Ascending aorta (tissue), 2 donors: ENCODE measurements around the gene NOL12. TPM values are rescaled to one million over a fixed set of nuclear protein-coding genes. Genes with fewer than 3 reads are reported as not detected.

Experiments used
- DNase-seq, 2 donors: peaks; one replicate each; pipeline ENCODE4 v3.0.0-alpha.2; 2019; ENCODE audit warnings: low spot score in 2 of 2
- H3K27ac ChIP-seq, 2 donors: fragments of 200-600 bp; sonication (generic); one replicate each; pipeline ENCODE4 v1.5.1; 2016 to 2017; ENCODE audit warnings: mild to moderate bottlenecking in 1 of 2
- H3K27me3 ChIP-seq: fragments of 200-600 bp; sonication (generic); one replicate; pipeline ENCODE4 v1.5.1; 2017
- H3K36me3 ChIP-seq, 2 donors: fragments of 200-600 bp; sonication (generic); one replicate each; pipeline ENCODE4 v1.5.1; 2016
- H3K4me1 ChIP-seq, 2 donors: fragments of 200-600 bp; sonication (generic); one replicate each; pipeline ENCODE4 v1.5.1; 2016 to 2017; ENCODE audit warnings: mild to moderate bottlenecking in 1 of 2
- H3K4me3 ChIP-seq, 2 donors: fragments of 200-600 bp; sonication (generic); one replicate each; pipeline ENCODE4 v1.5.1; 2016 to 2017; ENCODE audit warnings: mild to moderate bottlenecking in 1 of 2
- H3K9me3 ChIP-seq, 2 donors: fragments of 200-600 bp; sonication (generic); one replicate each; pipeline ENCODE4 v1.5.1; 2016
- intact Hi-C: fragments of 100-400 bp; cut with DNase I; formaldehyde crosslinking; loops from one replicate; pipeline ENCODE4 v1.15.1; 2023
- total RNA-seq: library from RNA; depleted of rRNA; stranded (reverse); fragments of >200 nt; gene quantifications from one replicate; pipeline ENCODE4 v1.1.0, GENCODE V29; 2016
- TF ChIP-seq, protein P1 (sequence below), 3 experiments: fragments of 200-600 bp in 2 of 3; fragments of 450-650 bp in 1 of 3; sonication (generic) in 2 of 3; IDR thresholded peaks; one replicate each; pipeline ENCODE4 v1.5.1; 2016 to 2019; ENCODE audit warnings: antibody characterized with exemption in 3 of 3, mild to moderate bottlenecking in 1 of 3, moderate library complexity in 1 of 3

NOL12 gene
- total RNA-seq, 1 donor from 2014 or later: 4.0 TPM

DNA sequence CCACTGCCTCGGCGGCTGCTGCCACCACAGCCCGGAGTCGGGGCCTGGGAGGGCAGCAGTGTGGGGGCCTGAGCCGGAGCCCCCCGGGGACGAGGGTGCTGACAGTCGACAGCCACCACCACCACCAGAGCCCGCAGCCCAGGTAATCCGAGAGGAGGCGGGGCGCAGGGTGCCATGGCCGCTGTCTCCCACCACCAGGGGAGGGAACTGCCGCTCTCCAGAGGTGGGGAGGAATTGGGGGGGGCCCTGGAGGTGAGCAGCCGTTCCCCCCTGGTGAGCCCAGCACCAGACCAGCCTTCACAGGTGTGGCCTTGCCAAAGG is 23.3 kb downstream of the NOL12 start:
- no peak for DNase-seq
- TF ChIP-seq, protein P1, sequence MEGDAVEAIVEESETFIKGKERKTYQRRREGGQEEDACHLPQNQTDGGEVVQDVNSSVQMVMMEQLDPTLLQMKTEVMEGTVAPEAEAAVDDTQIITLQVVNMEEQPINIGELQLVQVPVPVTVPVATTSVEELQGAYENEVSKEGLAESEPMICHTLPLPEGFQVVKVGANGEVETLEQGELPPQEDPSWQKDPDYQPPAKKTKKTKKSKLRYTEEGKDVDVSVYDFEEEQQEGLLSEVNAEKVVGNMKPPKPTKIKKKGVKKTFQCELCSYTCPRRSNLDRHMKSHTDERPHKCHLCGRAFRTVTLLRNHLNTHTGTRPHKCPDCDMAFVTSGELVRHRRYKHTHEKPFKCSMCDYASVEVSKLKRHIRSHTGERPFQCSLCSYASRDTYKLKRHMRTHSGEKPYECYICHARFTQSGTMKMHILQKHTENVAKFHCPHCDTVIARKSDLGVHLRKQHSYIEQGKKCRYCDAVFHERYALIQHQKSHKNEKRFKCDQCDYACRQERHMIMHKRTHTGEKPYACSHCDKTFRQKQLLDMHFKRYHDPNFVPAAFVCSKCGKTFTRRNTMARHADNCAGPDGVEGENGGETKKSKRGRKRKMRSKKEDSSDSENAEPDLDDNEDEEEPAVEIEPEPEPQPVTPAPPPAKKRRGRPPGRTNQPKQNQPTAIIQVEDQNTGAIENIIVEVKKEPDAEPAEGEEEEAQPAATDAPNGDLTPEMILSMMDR (IDR thresholded peaks at IDR 0.05): no peak
- Histone ChIP-seq H3K4me1 (no peaks in the 10 kb centered on the region), H3K27me3 (no peaks in the 10 kb centered on the region), H3K9me3 (no peaks in the 10 kb centered on the region), H3K27ac (no peak overlapping the region), H3K4me3 (no peak overlapping the region), H3K36me3 (no peaks in the 10 kb centered on the region)
- intact Hi-C loops: no loop called here

DNA sequence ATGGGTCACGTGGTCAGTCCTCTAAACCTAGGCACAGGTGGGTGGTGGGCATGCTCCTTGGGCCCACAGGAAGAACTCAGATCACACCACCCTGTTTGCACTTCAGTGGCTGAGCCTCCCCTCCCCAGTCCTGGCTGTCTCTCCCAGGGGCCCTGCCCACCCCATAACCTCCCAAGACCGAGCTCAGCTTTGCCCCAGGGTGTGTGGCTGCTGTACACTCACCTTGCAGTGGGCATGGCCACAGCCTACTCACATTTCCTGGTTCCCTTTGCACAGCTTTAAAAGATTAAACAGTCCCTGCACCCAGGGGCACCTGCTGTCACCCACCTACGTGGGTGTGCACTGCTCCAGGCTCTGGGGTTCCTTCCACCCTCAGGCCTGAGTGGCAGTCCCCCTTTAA is 24.5 kb downstream of the NOL12 start:
- H3K27ac ChIP-seq: no peak overlapping the region
- no peaks in the 10 kb centered on the region for H3K4me1 ChIP-seq
- no peaks in the 10 kb centered on the region for H3K9me3 ChIP-seq
- DNase-seq: no peak
- intact Hi-C loops: no loop called here
- H3K4me3 ChIP-seq: no peak overlapping the region
- no peaks in the 10 kb centered on the region for H3K27me3 ChIP-seq
- H3K36me3 ChIP-seq: no peaks in the 10 kb centered on the region
- TF ChIP-seq, protein P1 (IDR thresholded peaks at IDR 0.05): no peak

DNA sequence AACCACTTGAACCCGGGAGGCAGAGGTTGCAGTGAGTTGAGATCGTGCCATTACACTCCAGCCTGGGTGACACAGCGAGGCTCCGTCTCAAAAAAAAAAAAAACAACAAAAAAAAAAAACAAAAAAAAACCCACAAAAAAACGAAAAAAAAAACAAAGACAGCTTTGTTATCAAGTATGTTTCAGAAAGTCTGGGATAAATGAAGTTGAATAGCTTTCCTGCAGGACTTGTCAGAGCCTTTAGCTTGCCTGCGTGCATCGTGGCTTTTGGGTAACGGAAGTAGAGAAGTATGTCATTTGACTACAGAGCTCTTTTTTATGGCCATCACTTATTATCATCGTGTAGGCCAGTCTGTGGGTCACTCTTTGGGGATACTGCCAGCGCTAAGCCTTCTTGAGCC is 25.3 kb downstream of the NOL12 start:
- TF ChIP-seq, protein P1 (IDR thresholded peaks at IDR 0.05): no peak
- Histone ChIP-seq H3K4me3 (no peak overlapping the region), H3K27me3 (no peaks in the 10 kb centered on the region), H3K27ac (no peak overlapping the region), H3K4me1 (no peaks in the 10 kb centered on the region), H3K36me3 (no peaks in the 10 kb centered on the region), H3K9me3 (no peaks in the 10 kb centered on the region)
- intact Hi-C loops: no loop called here
- DNase-seq: no peak

DNA sequence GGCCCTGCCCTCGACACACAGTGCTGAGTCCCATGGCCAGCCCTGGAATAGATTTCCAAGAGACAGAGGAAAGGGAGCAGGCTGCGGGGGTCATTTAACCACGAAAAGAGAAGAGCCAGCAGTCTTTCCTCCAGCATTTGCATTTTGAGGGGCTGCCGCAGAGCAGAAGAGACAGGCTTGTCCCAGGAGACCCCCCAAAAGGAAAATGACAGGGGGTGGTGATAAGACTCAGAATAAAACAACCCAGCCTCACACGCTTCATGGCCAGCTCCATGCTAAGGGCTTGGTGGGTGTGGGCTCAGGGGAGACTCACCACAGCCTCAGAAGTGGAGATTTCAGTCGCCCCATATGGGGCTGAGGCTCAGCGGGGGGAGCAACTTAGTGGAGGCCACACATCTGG is 27.6 kb downstream of the NOL12 start:
- H3K27ac ChIP-seq: no peak overlapping the region
- no peaks in the 10 kb centered on the region for H3K4me1 ChIP-seq
- intact Hi-C loops: no loop called here
- H3K36me3 ChIP-seq: no peaks in the 10 kb centered on the region
- TF ChIP-seq, protein P1 (IDR thresholded peaks at IDR 0.05): no peak
- no peaks in the 10 kb centered on the region for H3K9me3 ChIP-seq
- H3K4me3 ChIP-seq: no peak overlapping the region
- no peak for DNase-seq
- H3K27me3 ChIP-seq: no peaks in the 10 kb centered on the region

DNA sequence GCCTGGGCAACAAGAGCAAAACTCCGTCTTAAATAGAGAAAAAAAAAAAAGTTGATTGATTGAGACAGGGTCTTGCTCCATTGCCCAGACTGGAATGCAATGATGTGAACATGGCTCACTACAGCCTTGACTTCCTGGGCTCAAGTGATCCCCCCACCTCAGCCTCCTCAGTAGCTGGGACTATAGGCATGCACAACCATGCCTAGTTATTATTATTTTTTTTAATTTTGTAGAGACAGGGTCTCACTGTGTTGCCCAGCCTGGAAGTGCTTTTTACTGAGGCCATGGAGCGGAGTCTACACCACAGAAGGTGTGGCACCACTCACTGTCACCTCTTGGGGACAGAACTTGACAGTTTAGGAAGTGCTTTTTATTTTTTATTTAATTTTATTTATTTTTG is 28.5 kb downstream of the NOL12 start:
- TF ChIP-seq, protein P1 (IDR thresholded peaks at IDR 0.05): no peak
- Histone ChIP-seq H3K36me3 (no peaks in the 10 kb centered on the region), H3K27ac (no peak overlapping the region), H3K27me3 (no peaks in the 10 kb centered on the region), H3K4me1 (no peaks in the 10 kb centered on the region), H3K4me3 (no peak overlapping the region), H3K9me3 (no peaks in the 10 kb centered on the region)
- intact Hi-C loops: no loop called here
- no peak for DNase-seq

DNA sequence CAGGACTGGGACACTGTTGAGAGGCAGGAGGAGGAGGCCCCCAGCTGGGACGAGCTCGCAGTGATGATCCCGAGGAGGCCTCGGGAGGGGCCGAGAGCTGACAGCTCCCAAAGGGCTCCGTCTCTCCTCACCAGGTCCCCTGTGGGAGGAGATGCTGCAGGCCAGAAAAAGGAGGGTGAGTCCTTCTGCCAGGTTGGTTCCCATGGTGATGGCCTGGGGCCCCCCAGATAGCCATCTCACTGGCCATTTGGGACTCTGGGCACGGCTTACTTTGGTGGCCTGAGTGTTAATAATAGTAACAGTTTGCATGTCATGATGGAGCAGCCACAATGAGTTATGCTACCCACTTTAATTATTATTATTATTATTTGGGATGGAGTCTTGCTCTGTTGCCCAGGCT is 29.6 kb downstream of the NOL12 start:
- no peaks in the 10 kb centered on the region for H3K36me3 ChIP-seq
- no peak overlapping the region for H3K4me3 ChIP-seq
- no peaks in the 10 kb centered on the region for H3K4me1 ChIP-seq
- TF ChIP-seq, protein P1 (IDR thresholded peaks at IDR 0.05): no peak
- intact Hi-C loops: no loop called here
- DNase-seq: no peak
- H3K9me3 ChIP-seq: no peaks in the 10 kb centered on the region
- no peak overlapping the region for H3K27ac ChIP-seq
- H3K27me3 ChIP-seq: no peaks in the 10 kb centered on the region
